ENCODE measurements around the gene TSTD1. TPM values are rescaled to one million over a fixed set of nuclear protein-coding genes. Genes with fewer than 3 reads are reported as not detected.

Gene TSTD1
- total RNA-seq, 2 experiments from 2014 or later: 56.1 to 63.8 TPM

- Mint-ChIP-seq H3K4me3 (no peak overlapping the region), H3K4me1 (peaks cover 18% of the 10 kb centered on the region), H3K9me3 (no peaks in the 10 kb centered on the region), H3K27me3 (peaks cover 2% of the 10 kb centered on the region), H3K36me3 (ENCODE audit: low read depth) (no peaks in the 10 kb centered on the region), H3K27ac (no peak overlapping the region)
- POLR2A ChIA-PET: interaction anchor here (1.1 kb wide), 1 partner anchor 32 kb away, joined by 3 read pairs; the partner anchor contains the start of gene USF1
- no peak for DNase-seq
- CTCF ChIA-PET: no interaction called here
Observed at GRCh38 chr1:161077426-161077825, 38.7 kb upstream of the TSTD1 start.

- peaks cover 26% of the 10 kb centered on the region for H3K4me1 Mint-ChIP-seq
- no peaks in the 10 kb centered on the region for H3K36me3 Mint-ChIP-seq (ENCODE audit: low read depth)
- ChIA-PET CTCF (interaction anchor here (11.4 kb wide), 1 partner anchor 20 kb away, joined by 128 read pairs; the partner anchor contains the start of gene KLHDC9), POLR2A (interaction anchor here (0.5 to 1.1 kb wide), 2 partner anchors 27 to 31 kb away, joined by 3 to 5 read pairs; partner anchors contain the start of gene USF1)
- no peak for DNase-seq
- H3K27me3 Mint-ChIP-seq: peaks cover 2% of the 10 kb centered on the region
- H3K9me3 Mint-ChIP-seq: no peaks in the 10 kb centered on the region
- H3K27ac Mint-ChIP-seq: no peak overlapping the region
- no peak overlapping the region for H3K4me3 Mint-ChIP-seq
Observed at GRCh38 chr1:161076410-161076809, 37.6 kb upstream of the TSTD1 start.

- peaks cover 34% of the 10 kb centered on the region for H3K4me1 Mint-ChIP-seq
- no peaks in the 10 kb centered on the region for H3K9me3 Mint-ChIP-seq
- CTCF ChIA-PET: interaction anchor here (0.5 to 11.4 kb wide), 2 partner anchors 21 to 34 kb away, joined by 3 to 128 read pairs; partner anchors contain the start of gene KLHDC9
- no peak for DNase-seq
- peaks cover 2% of the 10 kb centered on the region for H3K27me3 Mint-ChIP-seq
- peaks cover under 1% of the 10 kb centered on the region for H3K36me3 Mint-ChIP-seq (ENCODE audit: low read depth)
- H3K27ac Mint-ChIP-seq: no peak overlapping the region
- POLR2A ChIA-PET: interaction anchor here (1.3 to 1.4 kb wide), 2 partner anchors 29 to 42 kb away, joined by 4 read pairs; partner anchors contain the start of genes NIT1, PFDN2 and USF1
- no peak overlapping the region for H3K4me3 Mint-ChIP-seq
Observed at GRCh38 chr1:161074676-161075368, 36.1 kb upstream of the TSTD1 start.

GRCh38 chr1:161073474-161074121 is 34.8 kb upstream of the TSTD1 start:
- peaks cover 31% of the 10 kb centered on the region for H3K4me1 Mint-ChIP-seq
- peaks cover 12% of the 10 kb centered on the region for H3K36me3 Mint-ChIP-seq (ENCODE audit: low read depth)
- H3K9me3 Mint-ChIP-seq: no peaks in the 10 kb centered on the region
- POLR2A ChIA-PET: interaction anchor here (1.0 to 1.4 kb wide), 4 partner anchors 27 to 62 kb away, joined by 3 to 4 read pairs (median 4); partner anchors contain the start of genes NIT1, PFDN2 and USF1
- H3K4me3 Mint-ChIP-seq: no peak overlapping the region
- H3K27ac Mint-ChIP-seq: no peak overlapping the region
- CTCF ChIA-PET: interaction anchor here (1.2 to 11.4 kb wide), 2 partner anchors 19 to 22 kb away, joined by 3 to 128 read pairs; partner anchors contain the start of gene KLHDC9
- no peak for DNase-seq
- H3K27me3 Mint-ChIP-seq: no peaks in the 10 kb centered on the region

GRCh38 chr1:161072751-161073449 is 34.1 kb upstream of the TSTD1 start:
- no peak for DNase-seq
- Mint-ChIP-seq H3K36me3 (ENCODE audit: low read depth) (peaks cover 19% of the 10 kb centered on the region), H3K4me3 (no peak overlapping the region), H3K9me3 (no peaks in the 10 kb centered on the region), H3K27ac (no peak overlapping the region), H3K4me1 (peaks cover 33% of the 10 kb centered on the region), H3K27me3 (no peaks in the 10 kb centered on the region)
- ChIA-PET CTCF (interaction anchor here (1.0 to 11.4 kb wide), 7 partner anchors 14 to 93 kb away, joined by 3 to 128 read pairs (median 5); partner anchors contain the start of genes DEDD and KLHDC9), POLR2A (interaction anchor here (1.0 to 7.2 kb wide), 3 partner anchors 24 to 63 kb away, joined by 3 to 142 read pairs (median 4); partner anchors contain the start of gene KLHDC9)

GRCh38 chr1:161071886-161072371 is 33.2 kb upstream of the TSTD1 start:
- H3K36me3 Mint-ChIP-seq (ENCODE audit: low read depth): peaks cover 29% of the 10 kb centered on the region
- ChIA-PET CTCF (interaction anchor here (0.7 to 11.4 kb wide), 17 partner anchors 9 to 154 kb away, joined by 3 to 128 read pairs (median 4); partner anchors contain the start of genes DEDD, KLHDC9, NIT1 and PFDN2), POLR2A (interaction anchor here (1.2 to 8.5 kb wide), 5 partner anchors 12 to 62 kb away, joined by 3 to 293 read pairs (median 45); partner anchors contain the start of genes DEDD, KLHDC9 and USF1)
- DNase-seq: peak; percentile 61
- H3K27me3 Mint-ChIP-seq: no peaks in the 10 kb centered on the region
- H3K9me3 Mint-ChIP-seq: no peaks in the 10 kb centered on the region
- H3K4me1 Mint-ChIP-seq: peaks cover 40% of the 10 kb centered on the region
- peak overlapping the region; percentile 36 for H3K27ac Mint-ChIP-seq
- no peak overlapping the region for H3K4me3 Mint-ChIP-seq

- H3K36me3 Mint-ChIP-seq (ENCODE audit: low read depth): peaks cover 38% of the 10 kb centered on the region
- DNase-seq: no peak
- peak overlapping the region; percentile 99 for H3K27ac Mint-ChIP-seq
- no peaks in the 10 kb centered on the region for H3K9me3 Mint-ChIP-seq
- POLR2A ChIA-PET: interaction anchor here (1.0 to 8.5 kb wide), 17 partner anchors 10 to 273 kb away, joined by 3 to 293 read pairs (median 17); partner anchors contain the start of genes DEDD, KLHDC9, NDUFS2 and UFC1
- peaks cover 45% of the 10 kb centered on the region for H3K4me1 Mint-ChIP-seq
- H3K4me3 Mint-ChIP-seq: no peak overlapping the region
- CTCF ChIA-PET: interaction anchor here (0.9 to 11.4 kb wide), 15 partner anchors 10 to 155 kb away, joined by 3 to 128 read pairs (median 7); partner anchors contain the start of genes DEDD, F11R, KLHDC9 and NIT1
- no peaks in the 10 kb centered on the region for H3K27me3 Mint-ChIP-seq
Observed at GRCh38 chr1:161070761-161071160, 32.0 kb upstream of the TSTD1 start.

- H3K36me3 Mint-ChIP-seq (ENCODE audit: low read depth): peaks cover 38% of the 10 kb centered on the region
- ChIA-PET CTCF (interaction anchor here (0.6 to 11.4 kb wide), 18 partner anchors 11 to 156 kb away, joined by 3 to 128 read pairs (median 6); partner anchors contain the start of genes DEDD, F11R, KLHDC9 and NIT1), POLR2A (interaction anchor here (0.8 to 8.5 kb wide), 33 partner anchors 10 to 807 kb away, joined by 3 to 293 read pairs (median 7); partner anchors contain the start of genes DCAF8, DEDD, F11R and KLHDC9)
- peak; percentile 95 for DNase-seq
- H3K4me1 Mint-ChIP-seq: peaks cover 53% of the 10 kb centered on the region
- peak within 1 kb of the TSS; percentile 100 for H3K4me3 Mint-ChIP-seq
- peak within 1 kb of the TSS; percentile 99 for H3K27ac Mint-ChIP-seq
- no peaks in the 10 kb centered on the region for H3K27me3 Mint-ChIP-seq
- H3K9me3 Mint-ChIP-seq: no peaks in the 10 kb centered on the region
Observed at GRCh38 chr1:161069731-161070270, 31.0 kb upstream of the TSTD1 start, which contains the start of gene ARHGAP30. TSS of gene ARHGAP30 (minus strand) at chr1:161069891. CDS start at chr1:161069624, 267 bp downstream.

GRCh38 chr1:161069241-161069640 is 30.5 kb upstream of the TSTD1 start:
- Mint-ChIP-seq H3K4me1 (peaks cover 58% of the 10 kb centered on the region), H3K27me3 (no peaks in the 10 kb centered on the region), H3K27ac (peak overlapping the region; percentile 99), H3K4me3 (peak overlapping the region; percentile 100), H3K9me3 (no peaks in the 10 kb centered on the region), H3K36me3 (ENCODE audit: low read depth) (peaks cover 43% of the 10 kb centered on the region)
- peak; percentile 38 for DNase-seq
- CTCF ChIA-PET: interaction anchor here (0.7 to 11.4 kb wide), 16 partner anchors 17 to 157 kb away, joined by 3 to 128 read pairs (median 6); partner anchors contain the start of genes DEDD, KLHDC9, NIT1 and PFDN2
- POLR2A ChIA-PET: interaction anchor here (0.8 to 8.5 kb wide), 35 partner anchors 9 to 807 kb away, joined by 3 to 293 read pairs (median 8); partner anchors contain the start of genes DCAF8, DEDD, F11R and KLHDC9

- POLR2A ChIA-PET: interaction anchor here (0.6 to 8.5 kb wide), 34 partner anchors 9 to 969 kb away, joined by 3 to 293 read pairs (median 7); partner anchors contain the start of genes DCAF8, DEDD, F11R and KLHDC9
- CTCF ChIA-PET: interaction anchor here (0.8 to 11.4 kb wide), 12 partner anchors 14 to 313 kb away, joined by 3 to 128 read pairs (median 4); partner anchors contain the start of genes KLHDC9, TOMM40L and USF1
- peak; percentile 89 for DNase-seq
- Mint-ChIP-seq H3K27ac (peak overlapping the region; percentile 99), H3K9me3 (no peaks in the 10 kb centered on the region), H3K36me3 (ENCODE audit: low read depth) (peaks cover 50% of the 10 kb centered on the region), H3K4me1 (peaks cover 61% of the 10 kb centered on the region), H3K4me3 (peak overlapping the region; percentile 100), H3K27me3 (no peaks in the 10 kb centered on the region)
Observed at GRCh38 chr1:161068306-161069234, 29.8 kb upstream of the TSTD1 start.
